Mammary epithelial cell (primary cell): Measurements from ENCODE around the gene MST1R.

Source experiments
- EZH2 ChIP-seq: IDR thresholded peaks from 2 replicates; pipeline ENCODE4 v1.6.1; 2012; ENCODE audit warnings: low read length, inconsistent platforms, borderline replicate concordance
- TF ChIP-seq, protein P1 (sequence below), 2 donors: IDR thresholded peaks in 1 of 2; conservative IDR thresholded peaks in 1 of 2; 2 replicates each; pipeline ENCODE4 v1.5.1; 2011 to 2012; ENCODE audit warnings: inconsistent platforms in 2 of 2, low read length in 2 of 2, mild to moderate bottlenecking in 2 of 2, control low read depth in 1 of 2, low read depth in 1 of 2; ENCODE audit not compliant: insufficient read depth in 1 of 2; ENCODE audit errors: extremely low read depth in 1 of 2

DNA sequence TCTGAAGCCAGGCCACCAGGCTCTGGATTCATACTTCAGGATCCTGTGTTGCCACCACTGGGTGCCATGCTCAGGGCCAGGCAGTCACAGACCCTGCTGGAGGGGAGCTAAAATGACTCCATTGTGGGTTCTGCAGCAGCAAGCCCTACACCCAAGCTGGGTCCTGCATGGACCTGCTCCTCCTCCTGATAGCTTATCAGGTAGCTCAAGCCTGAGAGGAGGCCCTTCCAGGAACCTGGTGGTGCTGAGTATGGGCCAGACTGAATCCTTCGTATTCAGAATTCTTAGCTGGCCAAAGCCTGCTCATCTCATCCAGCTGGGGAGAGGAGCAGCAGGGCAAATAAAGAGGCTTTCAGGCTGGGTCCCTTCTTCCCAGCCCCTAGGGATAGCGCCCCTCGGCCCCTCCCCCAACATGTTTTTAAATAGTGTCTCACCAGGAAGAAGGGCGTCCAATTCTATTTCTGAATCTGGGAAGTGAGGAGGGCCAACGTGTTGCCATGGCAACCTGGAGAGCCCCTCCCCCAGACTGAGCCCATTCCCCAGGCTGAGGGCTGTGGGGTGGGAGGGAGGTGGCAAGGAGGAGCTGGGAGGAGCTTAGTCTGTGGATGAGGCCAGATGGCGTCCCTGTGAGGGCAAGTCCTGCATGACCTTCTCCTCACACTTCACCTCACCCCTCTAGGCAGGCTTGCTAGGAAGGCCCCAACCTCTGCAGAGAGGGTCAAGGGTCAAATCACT lies 22.9 kb downstream of the MST1R start:
- TF ChIP-seq, protein P1, sequence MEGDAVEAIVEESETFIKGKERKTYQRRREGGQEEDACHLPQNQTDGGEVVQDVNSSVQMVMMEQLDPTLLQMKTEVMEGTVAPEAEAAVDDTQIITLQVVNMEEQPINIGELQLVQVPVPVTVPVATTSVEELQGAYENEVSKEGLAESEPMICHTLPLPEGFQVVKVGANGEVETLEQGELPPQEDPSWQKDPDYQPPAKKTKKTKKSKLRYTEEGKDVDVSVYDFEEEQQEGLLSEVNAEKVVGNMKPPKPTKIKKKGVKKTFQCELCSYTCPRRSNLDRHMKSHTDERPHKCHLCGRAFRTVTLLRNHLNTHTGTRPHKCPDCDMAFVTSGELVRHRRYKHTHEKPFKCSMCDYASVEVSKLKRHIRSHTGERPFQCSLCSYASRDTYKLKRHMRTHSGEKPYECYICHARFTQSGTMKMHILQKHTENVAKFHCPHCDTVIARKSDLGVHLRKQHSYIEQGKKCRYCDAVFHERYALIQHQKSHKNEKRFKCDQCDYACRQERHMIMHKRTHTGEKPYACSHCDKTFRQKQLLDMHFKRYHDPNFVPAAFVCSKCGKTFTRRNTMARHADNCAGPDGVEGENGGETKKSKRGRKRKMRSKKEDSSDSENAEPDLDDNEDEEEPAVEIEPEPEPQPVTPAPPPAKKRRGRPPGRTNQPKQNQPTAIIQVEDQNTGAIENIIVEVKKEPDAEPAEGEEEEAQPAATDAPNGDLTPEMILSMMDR (conservative IDR thresholded peaks at IDR 0.05 in 1 of 2, IDR thresholded peaks at IDR 0.05 in 1 of 2; ENCODE audit: extremely low read depth in 1 of 2, insufficient read depth in 1 of 2, low read depth in 1 of 2, low read length in 2 of 2): no peak
- no peak for TF ChIP-seq EZH2
